Kidney (tissue), 14 donors: ENCODE results near the gene SYT6. TPM values are rescaled to one million over a fixed set of nuclear protein-coding genes. Genes with fewer than 3 reads are reported as not detected.

ENCODE experiments used
- DNase-seq, 5 donors: peaks; one replicate each; pipeline ENCODE4 v3.0.0-alpha.2; 2013 to 2020
- FAIRE-seq: peaks from 2 replicates; lab custom pipeline; 2012; peaks lifted over from hg19 to GRCh38; lab: Jason Lieb, UNC
- H3K27ac ChIP-seq, 2 donors: one replicate each; pipeline ENCODE4 v1.7.0; 2013; ENCODE audit warnings: low read depth in 2 of 2, low read length in 2 of 2, inconsistent platforms in 1 of 2
- H3K27me3 ChIP-seq: one replicate; pipeline ENCODE4 v1.7.1; 2013; ENCODE audit warnings: low read length, inconsistent platforms; ENCODE audit not compliant: control insufficient read depth, insufficient read depth
- H3K36me3 ChIP-seq, 3 donors: one replicate each; pipeline versions ENCODE4 v1.7.0 to v1.7.1; 2013; ENCODE audit warnings: low read length in 3 of 3, control low read depth in 1 of 3, inconsistent platforms in 1 of 3; ENCODE audit not compliant: insufficient read depth in 3 of 3, control insufficient read depth in 2 of 3
- H3K4me1 ChIP-seq, 3 donors: one replicate each; pipeline versions ENCODE4 v1.7.0 to v1.7.1; 2013; ENCODE audit warnings: low read length in 3 of 3, inconsistent platforms in 1 of 3, low read depth in 1 of 3; ENCODE audit not compliant: control insufficient read depth in 2 of 3, insufficient read depth in 2 of 3
- H3K4me3 ChIP-seq, 3 donors: one replicate each; pipeline versions ENCODE4 v1.7.0 to v1.8.1; 2013; ENCODE audit warnings: low read length in 3 of 3, control low read depth in 1 of 3, inconsistent platforms in 1 of 3
- H3K9ac ChIP-seq, 3 donors: one replicate each; pipeline versions ENCODE4 v1.7.0 to v1.7.1; 2013; ENCODE audit warnings: low read length in 3 of 3, control low read depth in 1 of 3, inconsistent platforms in 1 of 3
- H3K9me3 ChIP-seq, 3 donors: one replicate each; pipeline versions ENCODE4 v1.7.0 to v1.7.1; 2013; ENCODE audit warnings: low read length in 3 of 3, control low read depth in 1 of 3, inconsistent platforms in 1 of 3; ENCODE audit not compliant: control insufficient read depth in 2 of 3, insufficient read depth in 1 of 3
- CTCF ChIP-seq: IDR thresholded peaks from 3 replicates; pipeline ENCODE4 v1.5.1; 2012; ENCODE audit warnings: mild to moderate bottlenecking, moderate library complexity, borderline replicate concordance; ENCODE audit not compliant: insufficient read depth; ENCODE audit errors: extremely low read depth
- intact Hi-C: fragments of 100-400 bp; cut with DNase I; formaldehyde crosslinking; loops from one replicate; pipeline ENCODE4 v1.11.1; 2022
- polyA plus RNA-seq: library from polyadenylated mRNA; stranded (reverse); fragments of 350-450 nt; fragmentation: Illumina TruSeq; extraction: RNeasy Lipid Tissue Mini Kit (QIAGEN cat#74804); gene quantifications from one replicate; pipeline ENCODE4 v1.2.3, GENCODE V29; 2014; ENCODE audit warnings: low read depth, low replicate concordance; ENCODE audit not compliant: insufficient read depth
- total RNA-seq: library from RNA; stranded (reverse); fragmentation: NEBNext Ultra II Directional; extraction: Animal tissue kit (Norgen Biotek cat#: 25700); gene quantifications from one replicate; pipeline ENCODE4 v1.2.1, GENCODE V29; 2021
- donor health status: control.
- donor health status: control.
- donor health status: control.
- donor health status: control.
- donor health status: control.
- donor health status: DM: yes; HTN: yes; CAD: no.
- donor health status: Normal renal cell carcinoma (clear cell type).

SYT6 gene
- total and polyA plus RNA-seq, 2 donors from 2014 or later = 0.06 to 1.7 TPM

GRCh38 chr1:114107474-114108435, 45.9 kb downstream of the SYT6 start:
- intact Hi-C loops = no loop called here
- no peaks in the 10 kb centered on the region for H3K27me3 ChIP-seq
- TF ChIP-seq CTCF = peak; percentile 16
- H3K9ac ChIP-seq = no peak overlapping the region
- H3K4me3 ChIP-seq = no peak overlapping the region
- H3K36me3 ChIP-seq = no peaks in the 10 kb centered on the region
- FAIRE-seq (no peak), DNase-seq (no peak)
- no peaks in the 10 kb centered on the region for H3K9me3 ChIP-seq
- H3K4me1 ChIP-seq = no peaks in the 10 kb centered on the region
- H3K27ac ChIP-seq = no peak overlapping the region

GRCh38 chr1:114105421-114105979, 48.2 kb downstream of the SYT6 start:
- DNase-seq = peak in 3 of 5 donors; percentile 38 to 76 (median 58)
- Histone ChIP-seq H3K27ac (no peak overlapping the region), H3K36me3 (no peaks in the 10 kb centered on the region), H3K9me3 (no peaks in the 10 kb centered on the region), H3K27me3 (no peaks in the 10 kb centered on the region), H3K4me1 (no peaks in the 10 kb centered on the region), H3K4me3 (no peak overlapping the region), H3K9ac (no peak overlapping the region)
- TF ChIP-seq CTCF = no peak
- intact Hi-C loops = no loop called here
- no peak for FAIRE-seq

GRCh38 chr1:114104949-114105348, 48.7 kb downstream of the SYT6 start:
- DNase-seq (no peak), FAIRE-seq (no peak)
- intact Hi-C loops = no loop called here
- Histone ChIP-seq H3K4me3 (no peak overlapping the region), H3K4me1 (no peaks in the 10 kb centered on the region), H3K9ac (no peak overlapping the region), H3K36me3 (no peaks in the 10 kb centered on the region), H3K27ac (no peak overlapping the region), H3K9me3 (no peaks in the 10 kb centered on the region), H3K27me3 (no peaks in the 10 kb centered on the region)
- no peak for TF ChIP-seq CTCF
